GM20431 (cell line): Measurements from ENCODE around the gene MRPL22.
"Not testable (repeated sequence)": the region's sequence is repeated elsewhere in the genome, so short reads cannot be mapped to it uniquely, and the experiment has no call there.

Source experiments
- in situ Hi-C: fragments of 300-500 bp; cut with MseI, MboI; formaldehyde crosslinking; loops from one replicate; pipeline ENCODE4 v1.15.0; 2020; ENCODE audit warnings: low sequenced_read_pairs; ENCODE audit not compliant: unreplicated experiment

Gene MRPL22

DNA sequence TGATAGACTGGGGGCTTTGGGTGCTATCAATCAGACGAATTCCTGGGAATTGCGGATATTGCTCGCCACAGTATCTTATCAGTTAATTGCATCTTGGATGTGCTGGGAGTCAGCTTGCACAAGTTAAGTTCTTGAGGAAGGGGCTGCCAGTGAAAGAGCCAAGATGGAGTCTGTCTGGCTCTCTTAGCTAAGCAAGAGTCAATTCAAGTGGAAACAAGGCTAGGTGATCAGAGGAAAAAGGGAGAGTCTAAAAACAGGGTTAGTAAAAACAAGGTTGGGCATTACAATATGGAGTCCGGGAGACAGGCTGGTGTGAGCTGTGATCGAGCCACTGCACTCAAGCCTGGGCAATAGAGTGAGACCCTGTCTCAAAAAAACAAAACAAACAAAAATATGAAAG lies 1.5 kb upstream of the MRPL22 start:
- in situ Hi-C loops: not testable (repeated sequence)

DNA sequence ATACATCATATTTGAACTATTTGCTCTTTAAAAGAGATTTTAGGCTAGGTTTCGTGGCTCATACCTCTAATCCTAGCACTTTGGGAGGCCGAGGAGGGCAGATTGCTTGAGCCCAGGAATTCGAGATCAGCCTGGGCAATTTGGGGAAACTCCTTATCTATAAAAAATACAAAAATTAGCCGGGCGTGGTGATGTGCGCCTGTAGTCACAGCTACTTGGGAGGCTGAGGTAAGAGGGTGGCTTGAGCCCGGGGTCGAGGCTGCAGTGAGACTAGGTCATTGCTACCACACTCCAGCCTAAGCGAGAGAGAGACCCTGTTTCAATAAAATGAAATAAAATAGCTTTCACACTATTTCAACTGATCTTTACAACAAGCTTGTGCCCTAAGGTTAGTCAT lies 500 bp upstream of the MRPL22 start:
- in situ Hi-C loops: no loop called here

DNA sequence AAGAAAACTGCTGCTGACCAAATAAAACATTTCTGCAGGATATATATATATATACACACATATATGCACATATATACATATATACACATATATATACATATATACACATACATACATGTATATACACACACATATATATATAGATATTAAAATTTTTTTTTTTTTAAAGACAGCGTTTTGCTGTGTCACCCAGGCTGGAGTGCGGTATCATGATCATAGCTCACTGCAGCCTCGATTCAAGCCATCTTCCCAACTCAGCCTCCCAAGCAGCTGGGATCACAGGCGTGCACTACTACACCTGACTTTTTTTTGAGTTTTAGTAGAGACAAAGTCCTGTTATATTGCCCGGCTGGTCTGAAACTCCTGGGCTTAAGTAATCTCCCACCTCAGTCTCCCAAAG lies 2.7 kb downstream of the MRPL22 start:
- in situ Hi-C loops: no loop called here

DNA sequence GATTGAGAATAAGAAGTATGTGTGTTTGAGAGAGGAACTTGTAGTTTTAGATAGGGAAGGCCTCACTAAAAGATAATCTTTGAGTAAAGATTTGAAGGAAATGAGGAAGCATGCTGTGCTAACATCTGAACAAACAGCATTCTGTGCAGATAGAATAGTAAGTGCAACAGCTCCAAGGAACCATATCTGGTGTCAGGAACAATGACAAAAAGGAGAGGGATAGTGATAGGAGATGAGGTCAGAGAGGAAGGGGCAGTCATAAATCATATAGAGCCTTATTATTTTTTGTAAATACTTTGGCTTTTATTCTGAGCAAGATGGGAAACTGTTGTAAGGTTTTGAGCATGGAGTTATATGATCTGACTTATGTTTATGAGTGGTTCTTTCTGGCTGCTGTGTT lies 3.8 kb downstream of the MRPL22 start:
- in situ Hi-C loops: no loop called here

DNA sequence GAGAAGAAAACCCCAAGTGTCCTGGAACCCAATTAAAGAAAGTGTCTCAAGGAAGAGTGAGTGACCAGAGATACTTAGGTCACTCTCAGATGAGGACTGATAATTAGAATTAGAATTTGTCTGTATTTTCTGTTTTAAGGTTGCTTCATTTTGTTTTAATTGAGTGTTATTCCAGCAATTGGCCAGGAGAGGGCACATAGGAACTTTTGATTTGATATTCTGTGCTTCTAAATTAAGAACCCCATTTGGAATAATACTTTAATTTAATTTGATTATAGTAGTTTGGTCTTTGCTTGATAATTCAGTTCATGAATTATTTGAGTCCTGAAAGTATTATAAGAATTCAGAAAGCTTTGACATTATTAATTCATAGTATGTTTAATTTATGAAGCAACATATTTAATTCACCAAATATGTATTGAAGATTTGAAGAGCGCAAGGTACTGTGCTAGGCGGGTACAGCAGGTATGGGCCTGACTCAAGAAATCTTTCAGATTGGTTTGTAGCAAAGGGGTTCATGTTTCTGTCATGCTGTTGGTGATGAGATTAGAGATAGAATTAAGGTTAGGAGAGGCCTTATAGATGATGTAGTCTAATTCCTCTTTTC lies 4.9 kb downstream of the MRPL22 start:
- in situ Hi-C loops: no loop called here

DNA sequence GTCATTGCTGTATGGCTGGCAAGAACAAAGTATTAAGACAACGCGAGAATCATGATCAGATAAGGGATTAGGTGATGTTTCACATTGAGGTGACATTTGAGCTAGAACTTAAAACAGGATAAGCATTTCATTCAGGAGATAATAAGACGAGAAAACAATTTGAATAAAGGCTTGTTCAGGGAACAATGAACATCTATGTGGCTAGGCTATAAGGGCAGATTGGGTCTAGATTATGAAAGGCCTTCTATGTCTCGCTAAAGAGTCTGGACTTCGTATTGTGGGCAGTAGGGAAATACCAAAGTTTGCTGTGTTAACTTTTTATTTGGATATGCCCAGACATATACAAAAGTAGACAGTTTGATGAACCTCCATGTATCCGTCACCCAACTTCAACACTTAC lies 6.9 kb downstream of the MRPL22 start:
- in situ Hi-C loops: no loop called here

DNA sequence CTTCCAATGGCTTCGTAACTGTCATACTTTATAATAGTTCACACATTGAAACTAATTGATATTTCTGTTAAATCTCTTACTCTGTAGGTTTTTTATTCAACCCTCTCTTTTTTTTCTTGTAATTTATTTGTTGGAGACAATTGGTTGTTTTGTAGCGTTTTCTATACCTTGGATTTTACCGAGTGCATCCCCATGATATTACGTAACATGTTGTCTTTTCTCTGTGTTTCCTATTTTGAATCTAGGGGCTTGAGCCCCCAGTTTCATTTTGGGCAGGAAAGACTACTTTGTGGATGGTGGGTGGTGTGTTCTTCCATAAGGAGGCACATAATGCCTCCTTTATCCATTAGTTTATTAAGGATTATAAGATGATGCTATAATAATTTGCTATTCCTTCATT lies 7.4 kb downstream of the MRPL22 start:
- in situ Hi-C loops: no loop called here

DNA sequence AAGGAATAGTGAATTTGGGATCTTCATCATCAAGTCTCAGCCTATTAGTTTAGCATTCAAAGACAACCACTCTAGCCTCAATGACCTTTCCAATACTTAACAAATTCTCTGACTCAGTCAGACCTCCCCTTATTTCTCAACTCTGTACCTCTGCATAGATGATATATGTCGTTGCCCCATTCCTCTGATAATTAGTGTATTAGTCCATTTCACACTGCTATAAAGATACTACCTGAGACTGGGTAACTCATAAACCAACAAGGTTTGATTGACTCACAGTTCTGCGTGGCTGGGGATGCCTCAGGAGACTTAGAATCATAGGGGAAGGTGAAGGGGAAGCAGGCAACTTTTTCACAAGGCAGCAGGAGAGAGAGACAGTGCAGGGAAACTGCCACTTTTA lies 8.9 kb downstream of the MRPL22 start:
- in situ Hi-C loops: no loop called here

DNA sequence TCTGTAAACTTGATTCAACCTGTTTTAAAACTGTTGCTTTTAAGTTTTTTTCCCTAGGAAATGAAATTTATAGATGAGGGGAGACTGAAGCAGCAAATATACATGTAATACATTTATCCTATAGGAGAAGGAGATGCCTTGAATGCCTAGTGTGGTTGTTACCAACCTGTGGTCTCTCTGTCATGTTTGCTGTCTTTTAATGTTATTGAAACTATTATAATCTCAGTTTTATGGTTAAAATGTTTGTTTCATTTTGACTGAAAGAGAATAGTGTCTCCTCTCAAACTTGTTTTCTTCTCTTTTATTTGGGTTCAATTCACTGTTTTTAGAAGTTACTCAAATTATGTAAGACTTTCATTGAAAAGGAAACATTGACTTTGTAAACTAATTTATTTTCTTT lies 15.8 kb downstream of the MRPL22 start:
- in situ Hi-C loops: no loop called here

DNA sequence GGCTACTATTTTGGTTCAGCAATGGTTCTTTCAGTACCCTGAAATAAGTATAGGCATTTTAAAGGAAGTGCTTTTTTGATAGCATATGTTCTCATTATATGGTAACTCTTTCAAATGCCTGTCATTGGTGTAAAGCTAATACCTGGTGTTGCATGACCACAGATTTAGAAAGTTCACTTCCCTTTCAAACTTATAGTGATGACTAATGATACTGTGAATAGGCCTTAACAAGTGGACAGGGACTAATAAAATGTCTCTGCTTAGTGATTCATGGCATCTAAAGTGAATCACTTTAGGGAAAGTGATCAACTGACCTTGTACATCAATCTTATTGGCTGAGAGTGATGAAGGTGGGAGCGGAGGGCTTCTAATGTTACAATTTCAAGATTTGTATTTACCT lies 21.6 kb downstream of the MRPL22 start:
- in situ Hi-C loops: no loop called here

DNA sequence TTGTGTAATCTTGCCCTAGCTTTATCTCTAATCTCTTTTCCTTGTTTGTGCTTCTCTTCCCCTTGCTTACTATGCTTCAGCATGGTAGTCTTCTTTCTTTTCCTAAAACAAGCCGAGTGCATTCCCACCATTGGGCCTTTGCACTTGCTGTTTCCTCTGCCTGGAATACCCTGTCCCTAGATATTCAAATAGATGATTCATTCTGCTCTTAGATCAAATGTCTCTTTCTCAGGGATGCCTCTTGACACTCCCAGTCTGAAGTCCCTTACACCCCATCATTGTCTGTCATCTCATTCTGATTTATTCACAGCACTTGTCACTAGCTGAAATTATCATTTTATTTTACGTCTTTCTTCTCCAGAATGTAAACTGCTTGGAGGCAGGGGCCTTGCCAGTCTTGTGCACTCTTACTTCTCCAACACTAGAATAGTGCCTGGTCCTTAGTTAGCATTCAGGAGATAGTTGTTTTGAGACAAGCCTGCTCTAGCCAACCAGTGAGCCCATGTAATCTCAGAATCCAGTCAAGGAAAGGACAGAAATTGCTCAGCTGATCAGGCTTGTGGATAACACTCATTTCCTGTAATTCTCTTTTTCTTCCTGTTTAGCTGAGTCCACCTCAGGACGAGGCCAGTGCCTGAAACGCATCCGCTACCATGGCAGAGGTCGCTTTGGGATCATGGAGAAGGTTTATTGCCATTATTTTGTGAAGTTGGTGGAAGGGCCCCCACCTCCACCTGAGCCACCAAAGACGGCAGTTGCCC lies 25.4 kb downstream of the MRPL22 start:
- in situ Hi-C loops: no loop called here

DNA sequence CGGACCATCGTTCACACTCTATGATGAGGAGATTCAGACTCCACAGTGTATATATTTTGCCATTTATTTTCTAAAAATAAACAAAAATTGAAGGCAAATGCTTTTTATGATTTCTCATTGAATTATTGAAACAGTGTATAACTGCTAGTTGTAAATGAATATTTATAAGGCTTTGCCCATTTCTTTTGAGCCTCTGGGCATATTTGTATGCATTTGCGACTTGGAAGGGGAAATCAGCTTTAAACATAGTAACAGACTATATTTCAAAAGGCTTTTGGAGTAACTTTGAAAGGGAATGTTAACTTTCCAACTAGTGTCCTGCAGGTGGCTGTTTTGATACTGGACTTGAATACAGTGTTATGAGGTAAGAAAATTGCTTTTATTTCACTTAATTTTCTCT lies 26.0 kb downstream of the MRPL22 start:
- in situ Hi-C loops: no loop called here

DNA sequence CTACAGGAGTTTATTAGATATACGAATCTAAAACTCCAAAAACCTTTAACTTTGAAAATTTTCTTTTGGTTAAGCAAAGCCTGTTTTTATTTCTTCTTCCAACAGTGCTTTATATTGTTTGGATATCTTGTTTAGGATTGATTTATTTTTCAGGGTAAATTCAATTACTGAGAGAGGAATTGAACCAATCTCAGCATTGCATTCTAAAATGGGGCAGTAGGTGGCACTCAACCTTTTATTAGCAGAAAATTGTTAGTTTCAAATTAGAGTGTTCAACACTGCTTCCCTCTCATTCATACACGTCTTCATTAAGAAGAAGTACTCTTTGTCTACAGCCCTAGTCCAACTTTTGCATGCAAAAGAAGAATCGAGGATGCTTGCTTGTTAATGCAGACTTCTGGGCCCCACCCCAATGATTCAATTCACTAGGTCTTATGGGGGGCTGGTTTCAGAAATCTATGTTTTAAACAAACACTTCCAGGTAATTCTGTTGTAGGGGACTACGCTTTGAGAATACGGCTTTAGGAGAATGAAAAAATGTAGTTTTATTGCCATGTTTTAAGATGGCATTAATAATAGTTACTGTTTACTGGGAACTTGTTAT lies 26.6 kb downstream of the MRPL22 start:
- in situ Hi-C loops: no loop called here

DNA sequence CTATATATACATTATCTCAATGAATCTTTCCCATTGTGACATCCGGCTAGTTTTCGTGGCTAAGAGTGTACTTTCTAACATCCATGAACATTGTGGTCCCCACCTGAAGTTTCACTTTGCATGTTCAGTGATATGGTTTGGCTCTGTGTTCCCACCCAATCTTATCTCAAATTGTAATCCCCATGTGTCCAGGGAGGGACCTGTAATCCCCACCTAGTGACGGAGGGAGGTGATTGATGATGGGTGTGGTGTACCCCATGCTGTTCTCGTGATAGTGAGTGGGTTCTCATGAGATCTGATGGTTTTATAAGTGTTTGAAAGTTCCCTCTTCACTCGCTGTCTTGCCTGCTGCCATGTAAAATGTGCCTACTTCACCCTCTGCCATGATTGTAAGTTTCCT lies 28.1 kb downstream of the MRPL22 start:
- in situ Hi-C loops: no loop called here

DNA sequence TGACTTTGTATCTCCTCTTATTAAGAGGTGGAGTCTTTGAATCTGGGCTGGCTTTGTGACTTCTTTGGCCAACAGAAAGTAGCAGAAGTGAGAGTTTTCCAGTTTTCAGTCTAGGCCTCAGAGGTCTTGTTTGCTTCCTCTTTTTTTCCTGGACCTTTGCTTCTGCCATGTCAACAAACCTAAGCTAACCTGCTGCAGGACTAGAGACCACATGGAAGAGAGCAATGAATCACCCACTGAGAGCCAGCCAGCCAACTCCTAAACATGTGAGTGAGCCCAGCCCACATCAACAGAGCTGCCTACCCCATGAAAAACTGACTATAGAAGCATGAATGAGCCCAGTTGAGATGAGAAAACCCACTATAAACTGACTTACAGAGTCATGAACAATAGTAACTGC lies 29.9 kb downstream of the MRPL22 start:
- in situ Hi-C loops: no loop called here

DNA sequence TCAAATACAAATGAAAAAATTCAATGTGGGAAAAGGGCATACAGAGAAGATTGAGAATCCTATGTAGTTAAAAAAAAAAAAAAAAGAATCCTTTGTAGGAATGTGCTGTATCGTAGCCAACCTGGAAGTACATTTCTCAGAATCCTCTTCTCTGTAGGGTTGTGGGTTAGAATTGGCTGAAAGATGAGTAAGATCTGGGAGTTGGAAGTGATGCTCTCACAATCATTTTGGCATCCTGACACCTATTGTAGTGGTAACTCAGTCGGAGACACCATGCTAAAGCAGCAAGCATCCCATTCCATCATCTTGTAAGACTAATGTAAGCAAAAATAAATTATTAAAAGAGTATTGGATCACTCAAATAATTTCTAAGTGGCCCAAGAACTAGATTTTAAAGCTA lies 30.6 kb downstream of the MRPL22 start:
- in situ Hi-C loops: no loop called here

DNA sequence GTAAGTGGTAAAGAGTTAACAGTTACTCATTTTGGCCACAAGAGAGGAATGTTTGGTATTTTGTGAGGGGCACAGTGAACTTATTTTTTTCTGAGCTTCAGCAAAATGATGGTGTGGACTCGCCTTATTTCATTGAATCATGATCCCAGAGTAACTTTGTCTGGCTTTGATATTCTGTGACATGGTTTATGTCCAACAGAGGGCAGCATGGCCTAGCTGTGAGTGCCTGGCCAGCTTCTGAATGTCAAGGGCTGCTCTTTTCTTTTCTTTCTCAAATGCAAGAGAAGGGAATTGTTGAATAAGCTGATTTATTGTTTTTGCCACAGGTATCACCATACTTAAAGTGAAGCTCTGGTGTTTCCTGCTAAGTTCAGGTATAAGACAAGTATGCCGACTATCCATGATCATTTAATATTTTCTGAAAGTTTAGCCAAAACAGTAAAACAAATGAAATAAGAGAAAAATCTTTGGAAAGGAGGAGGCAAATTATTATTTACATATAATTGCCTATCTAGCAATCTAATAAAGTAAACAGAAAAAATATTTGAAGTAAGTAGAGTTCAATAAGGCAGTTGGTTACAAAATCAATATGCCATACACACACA lies 31.7 kb downstream of the MRPL22 start:
- in situ Hi-C loops: no loop called here

DNA sequence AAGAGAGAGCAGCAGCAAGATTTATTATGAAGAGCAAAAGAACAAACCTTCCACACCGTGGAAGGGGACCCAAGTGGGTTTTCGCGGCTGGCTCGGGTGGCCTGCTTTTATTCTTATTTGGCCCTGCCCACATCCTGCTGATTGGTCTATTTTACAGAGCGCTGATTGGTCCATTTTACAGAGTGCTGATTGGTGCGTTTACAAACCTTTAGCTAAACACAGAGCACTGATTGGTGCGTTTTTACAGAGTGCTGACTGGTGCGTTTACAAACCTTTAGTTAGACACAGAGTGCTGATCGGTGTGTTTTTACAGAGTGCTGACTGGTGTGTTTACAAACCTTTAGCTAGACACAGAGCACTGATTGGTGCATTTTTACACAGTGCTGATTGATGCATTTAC lies 35.2 kb downstream of the MRPL22 start:
- in situ Hi-C loops: not testable (repeated sequence)

DNA sequence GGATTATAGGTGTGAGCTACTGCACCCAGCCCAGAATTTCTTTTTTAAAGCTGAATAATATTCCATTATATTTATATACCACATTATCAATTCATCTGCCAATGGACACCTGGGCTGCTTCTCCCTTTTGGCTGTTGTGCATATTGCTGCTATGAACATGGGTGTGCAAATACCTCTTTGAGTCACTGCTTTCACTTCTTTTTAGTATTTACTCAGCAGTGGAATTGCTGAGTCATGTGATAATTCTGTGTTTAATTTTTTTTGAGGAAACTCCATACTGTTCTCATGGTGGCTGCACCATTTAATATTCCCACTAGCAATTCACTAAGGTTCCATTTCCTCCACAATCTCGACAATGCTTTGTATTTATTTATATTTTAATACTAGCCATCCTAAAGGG lies 36.5 kb downstream of the MRPL22 start:
- in situ Hi-C loops: no loop called here

DNA sequence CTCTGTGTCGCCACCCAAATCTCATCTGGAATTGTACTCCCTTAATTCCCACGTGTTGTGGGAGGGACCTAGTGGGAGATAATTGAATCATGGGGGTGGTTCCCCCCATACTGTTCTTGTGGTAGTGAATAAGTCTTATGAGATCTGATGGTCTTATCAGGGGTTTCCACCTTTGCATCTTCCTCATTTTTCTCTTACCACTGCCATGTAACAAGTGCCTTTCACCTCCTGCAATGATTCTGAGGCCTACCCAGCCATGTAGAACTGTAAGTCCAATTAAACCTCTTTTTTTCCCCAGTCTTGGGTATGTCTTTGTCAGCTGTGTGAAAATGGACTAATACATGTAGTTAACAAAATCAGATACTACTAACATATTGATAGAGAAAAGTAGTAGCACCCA lies 37.4 kb downstream of the MRPL22 start:
- in situ Hi-C loops: not testable (repeated sequence)

DNA sequence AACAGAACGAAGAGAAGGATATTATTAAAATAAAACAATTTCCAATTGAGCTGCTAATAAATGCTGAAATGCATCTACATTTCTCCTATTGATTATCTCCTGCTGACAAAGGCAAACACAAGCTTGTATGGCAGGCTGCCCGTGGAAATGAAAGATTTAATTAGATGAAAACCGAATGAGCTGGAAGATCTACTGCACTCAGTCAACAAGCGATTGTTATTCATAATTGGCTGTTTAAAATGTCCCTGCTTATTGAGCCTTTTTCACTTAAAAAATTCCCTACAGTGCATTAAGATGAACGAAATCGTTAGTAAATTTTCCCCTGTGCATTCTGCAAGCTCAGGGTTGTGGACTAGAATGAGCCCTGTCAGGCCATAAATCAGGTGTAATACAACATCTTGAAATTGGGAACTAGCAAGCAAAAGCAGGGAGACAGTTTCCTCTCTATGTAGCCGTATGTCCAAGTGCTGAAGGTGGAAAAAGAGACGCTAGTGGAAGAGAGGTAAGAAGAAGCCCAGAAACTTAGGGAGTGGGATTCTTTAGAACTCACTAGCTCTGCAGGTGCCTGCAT lies 44.2 kb downstream of the MRPL22 start:
- in situ Hi-C loops: no loop called here
